Kidney (tissue), 14 donors: ENCODE measurements around the gene ALDH1B1. TPM values are rescaled to one million over a fixed set of nuclear protein-coding genes. Genes with fewer than 3 reads are reported as not detected.

ENCODE experiments used
- DNase-seq, 5 donors: peaks; one replicate each; pipeline ENCODE4 v3.0.0-alpha.2; 2013 to 2020
- FAIRE-seq: peaks from 2 replicates; lab custom pipeline; 2012; peaks lifted over from hg19 to GRCh38; lab: Jason Lieb, UNC
- H3K27ac ChIP-seq, 2 donors: one replicate each; pipeline ENCODE4 v1.7.0; 2013; ENCODE audit warnings: low read depth in 2 of 2, low read length in 2 of 2, inconsistent platforms in 1 of 2
- H3K27me3 ChIP-seq: one replicate; pipeline ENCODE4 v1.7.1; 2013; ENCODE audit warnings: low read length, inconsistent platforms; ENCODE audit not compliant: control insufficient read depth, insufficient read depth
- H3K36me3 ChIP-seq, 3 donors: one replicate each; pipeline versions ENCODE4 v1.7.0 to v1.7.1; 2013; ENCODE audit warnings: low read length in 3 of 3, control low read depth in 1 of 3, inconsistent platforms in 1 of 3; ENCODE audit not compliant: insufficient read depth in 3 of 3, control insufficient read depth in 2 of 3
- H3K4me1 ChIP-seq, 3 donors: one replicate each; pipeline versions ENCODE4 v1.7.0 to v1.7.1; 2013; ENCODE audit warnings: low read length in 3 of 3, inconsistent platforms in 1 of 3, low read depth in 1 of 3; ENCODE audit not compliant: control insufficient read depth in 2 of 3, insufficient read depth in 2 of 3
- H3K4me3 ChIP-seq, 3 donors: one replicate each; pipeline versions ENCODE4 v1.7.0 to v1.8.1; 2013; ENCODE audit warnings: low read length in 3 of 3, control low read depth in 1 of 3, inconsistent platforms in 1 of 3
- H3K9ac ChIP-seq, 3 donors: one replicate each; pipeline versions ENCODE4 v1.7.0 to v1.7.1; 2013; ENCODE audit warnings: low read length in 3 of 3, control low read depth in 1 of 3, inconsistent platforms in 1 of 3
- H3K9me3 ChIP-seq, 3 donors: one replicate each; pipeline versions ENCODE4 v1.7.0 to v1.7.1; 2013; ENCODE audit warnings: low read length in 3 of 3, control low read depth in 1 of 3, inconsistent platforms in 1 of 3; ENCODE audit not compliant: control insufficient read depth in 2 of 3, insufficient read depth in 1 of 3
- CTCF ChIP-seq: IDR thresholded peaks from 3 replicates; pipeline ENCODE4 v1.5.1; 2012; ENCODE audit warnings: mild to moderate bottlenecking, moderate library complexity, borderline replicate concordance; ENCODE audit not compliant: insufficient read depth; ENCODE audit errors: extremely low read depth
- intact Hi-C: fragments of 100-400 bp; cut with DNase I; formaldehyde crosslinking; loops from one replicate; pipeline ENCODE4 v1.11.1; 2022
- polyA plus RNA-seq: library from polyadenylated mRNA; stranded (reverse); fragments of 350-450 nt; fragmentation: Illumina TruSeq; extraction: RNeasy Lipid Tissue Mini Kit (QIAGEN cat#74804); gene quantifications from one replicate; pipeline ENCODE4 v1.2.3, GENCODE V29; 2014; ENCODE audit warnings: low read depth, low replicate concordance; ENCODE audit not compliant: insufficient read depth
- total RNA-seq: library from RNA; stranded (reverse); fragmentation: NEBNext Ultra II Directional; extraction: Animal tissue kit (Norgen Biotek cat#: 25700); gene quantifications from one replicate; pipeline ENCODE4 v1.2.1, GENCODE V29; 2021
- donor health status: control.
- donor health status: control.
- donor health status: control.
- donor health status: control.
- donor health status: control.
- donor health status: DM: yes; HTN: yes; CAD: no.
- donor health status: Normal renal cell carcinoma (clear cell type).

ALDH1B1 gene
- total and polyA plus RNA-seq, 2 donors from 2014 or later = 37.7 to 74.7 TPM

GRCh38 chr9:38390442-38390841, 2.1 kb upstream of the ALDH1B1 start:
- Histone ChIP-seq H3K9ac (no peak overlapping the region), H3K4me1 (peaks cover 0 to 48% (median 43%) of the 10 kb centered on the region in 3 donors), H3K27ac (peak overlapping the region; percentile 61 to 74), H3K36me3 (no peaks in the 10 kb centered on the region), H3K27me3 (no peaks in the 10 kb centered on the region), H3K9me3 (no peaks in the 10 kb centered on the region), H3K4me3 (no peak overlapping the region)
- DNase-seq (no peak), FAIRE-seq (no peak)
- no peak for TF ChIP-seq CTCF
- intact Hi-C loops = no loop called here

- intact Hi-C loops = no loop called here
- FAIRE-seq (no peak), DNase-seq (peak in 2 of 5 donors; percentile 43 to 74)
- H3K4me3 ChIP-seq = no peak overlapping the region
- H3K27ac ChIP-seq = peak overlapping the region; percentile 61 to 74
- no peaks in the 10 kb centered on the region for H3K9me3 ChIP-seq
- H3K27me3 ChIP-seq = no peaks in the 10 kb centered on the region
- peaks cover 0 to 3% (median 0%) of the 10 kb centered on the region in 3 donors for H3K36me3 ChIP-seq
- TF ChIP-seq CTCF = no peak
- no peak overlapping the region for H3K9ac ChIP-seq
- peaks cover 0 to 44% (median 40%) of the 10 kb centered on the region in 3 donors for H3K4me1 ChIP-seq
Measured at GRCh38 chr9:38390851-38391250, 1.7 kb upstream of the ALDH1B1 start.

GRCh38 chr9:38391278-38392118, 1.0 kb upstream of the ALDH1B1 start:
- FAIRE-seq = no peak
- intact Hi-C loops = no loop called here

More at GRCh38 chr9:38391278-38392118, 1.0 kb upstream of the ALDH1B1 start:
- Histone ChIP-seq H3K27me3 (no peaks in the 10 kb centered on the region), H3K27ac (peak overlapping the region; percentile 44 to 74), H3K4me1 (peaks cover 0 to 38% (median 35%) of the 10 kb centered on the region in 3 donors), H3K9ac (no peak overlapping the region), H3K4me3 (no peak overlapping the region), H3K36me3 (peaks cover 0 to 8% (median 3%) of the 10 kb centered on the region in 3 donors), H3K9me3 (no peaks in the 10 kb centered on the region)
- TF ChIP-seq CTCF = no peak
- DNase-seq = peak in 1 of 5 donors; percentile 57
